Stimulated activated naive CD8-positive, alpha-beta T cell treated with anti-CD3 and anti-CD28 coated beads, Interleukin-15, amount 100 ng/mL, for 72 hours (primary cell): ENCODE measurements around the gene URB1.
"Not testable (repeated sequence)": the region's sequence is repeated elsewhere in the genome, so short reads cannot be mapped to it uniquely, and the experiment has no call there.

Experiments used
- ATAC-seq: fragments of 150-1000 bp; cut with Tn5 transposase; 2 replicates; pipeline ENCODE4 v1.10.0; 2021; ENCODE audit warnings: mild to moderate bottlenecking, moderate library complexity
- DNase-seq, 2 donors: peaks; one replicate each; pipeline ENCODE4 v3.0.0; 2021 to 2022
- H3K27ac Mint-ChIP-seq, 2 donors: one replicate each; pipeline ENCODE4 v1.8.0; 2022; ENCODE audit warnings: mild to moderate bottlenecking in 2 of 2, mixed read lengths in 2 of 2, moderate library complexity in 2 of 2
- H3K27me3 Mint-ChIP-seq: one replicate; pipeline ENCODE4 v1.8.0; 2022; ENCODE audit warnings: mixed read lengths
- H3K4me1 Mint-ChIP-seq: one replicate; pipeline ENCODE4 v1.8.0; 2022; ENCODE audit warnings: mild to moderate bottlenecking, mixed read lengths
- H3K4me3 Mint-ChIP-seq, 2 donors: one replicate each; pipeline ENCODE4 v1.8.0; 2022; ENCODE audit warnings: mild to moderate bottlenecking in 2 of 2, mixed read lengths in 2 of 2, moderate library complexity in 1 of 2
- H3K9me3 Mint-ChIP-seq, 2 donors: one replicate each; pipeline ENCODE4 v1.8.0; 2022; ENCODE audit warnings: mixed read lengths in 2 of 2

The URB1 gene

GRCh38 chr21:32414579-32415358, 22.0 kb upstream of the URB1 start:
- no peak for DNase-seq
- Mint-ChIP-seq H3K27ac (no peak overlapping the region), H3K4me1 (peaks cover 59% of the 10 kb centered on the region), H3K9me3 (no peaks in the 10 kb centered on the region), H3K27me3 (no peaks in the 10 kb centered on the region), H3K4me3 (no peak overlapping the region)
- ATAC-seq: no peak

DNA sequence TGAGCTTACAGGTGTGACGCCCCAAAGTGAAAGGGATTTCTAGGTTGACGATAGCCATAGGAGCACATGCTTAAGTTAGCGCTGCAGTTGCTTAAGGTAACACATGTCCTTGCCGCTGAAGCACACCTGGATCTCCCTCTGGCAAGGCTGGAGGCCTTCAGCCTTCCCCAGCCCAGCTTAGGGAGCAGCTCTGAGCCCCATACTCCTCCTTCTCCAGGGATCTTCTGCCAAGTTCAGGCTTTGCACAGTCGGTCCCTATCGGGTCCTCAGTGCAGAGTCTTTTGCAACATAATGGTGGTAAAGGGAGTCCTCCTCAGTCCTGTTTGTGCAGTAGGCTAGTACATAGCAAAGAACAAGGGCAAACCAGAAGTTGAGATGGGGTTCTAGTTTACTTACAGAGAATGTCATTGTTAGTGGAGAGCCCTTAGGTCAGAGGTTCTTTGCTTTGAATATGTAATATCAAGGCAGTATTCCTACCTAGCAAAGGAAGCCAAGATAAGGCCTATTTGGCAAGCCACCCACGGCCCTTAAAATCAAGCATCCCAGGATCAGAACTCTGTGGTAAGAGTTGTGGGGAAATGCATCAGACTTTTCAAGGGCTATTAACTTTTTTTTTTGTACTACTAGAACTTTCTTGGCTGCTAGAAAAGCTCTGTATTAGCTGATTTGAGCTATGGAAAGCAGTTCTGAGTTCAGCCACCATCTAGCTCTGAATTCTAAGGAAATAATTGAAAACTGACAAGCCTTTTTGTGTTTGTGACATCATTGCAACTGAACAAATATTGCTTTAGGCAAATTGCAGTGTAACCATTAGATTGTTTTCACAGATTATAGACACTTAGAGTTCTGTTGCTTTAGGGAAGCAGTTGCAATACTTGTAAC, 21.1 kb upstream of the URB1 start:
- H3K27ac Mint-ChIP-seq: peak overlapping the region in 1 of 2 donors; percentile 91
- DNase-seq (no peak), ATAC-seq (no peak)
- peak overlapping the region; percentile 91 to 97 for H3K4me3 Mint-ChIP-seq
- peaks cover 59% of the 10 kb centered on the region for H3K4me1 Mint-ChIP-seq
- no peaks in the 10 kb centered on the region for H3K9me3 Mint-ChIP-seq
- H3K27me3 Mint-ChIP-seq: no peaks in the 10 kb centered on the region

DNA sequence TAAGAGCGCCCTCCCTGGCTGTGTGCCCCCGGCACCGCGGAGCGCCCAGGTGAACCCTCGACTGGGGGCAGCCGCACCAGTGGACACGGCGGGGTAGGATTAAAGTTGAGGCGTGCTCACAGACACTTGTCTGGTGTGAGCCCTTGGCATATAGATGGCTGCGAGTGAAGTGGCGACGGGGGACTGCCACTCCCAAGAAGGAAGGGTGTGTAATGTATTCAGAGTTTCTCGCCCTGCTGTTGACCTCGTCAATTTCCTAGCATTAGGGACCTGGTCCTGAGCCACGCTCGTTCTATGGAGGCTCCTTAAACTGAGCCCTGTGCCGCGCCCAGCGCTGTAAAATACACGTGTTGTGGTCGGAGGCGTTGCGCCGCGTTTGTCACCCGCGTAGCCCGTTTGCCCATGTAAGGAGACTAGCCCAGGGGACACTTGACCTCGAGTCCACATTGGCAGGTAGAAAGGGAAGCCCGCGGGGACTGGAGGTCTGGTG, 20.2 kb upstream of the URB1 start:
- ATAC-seq (no peak), DNase-seq (no peak)
- H3K27me3 Mint-ChIP-seq: no peaks in the 10 kb centered on the region
- peak overlapping the region; percentile 90 to 91 for H3K27ac Mint-ChIP-seq
- no peaks in the 10 kb centered on the region for H3K9me3 Mint-ChIP-seq
- H3K4me3 Mint-ChIP-seq: peak overlapping the region; percentile 91 to 97
- peaks cover 62% of the 10 kb centered on the region for H3K4me1 Mint-ChIP-seq

DNA sequence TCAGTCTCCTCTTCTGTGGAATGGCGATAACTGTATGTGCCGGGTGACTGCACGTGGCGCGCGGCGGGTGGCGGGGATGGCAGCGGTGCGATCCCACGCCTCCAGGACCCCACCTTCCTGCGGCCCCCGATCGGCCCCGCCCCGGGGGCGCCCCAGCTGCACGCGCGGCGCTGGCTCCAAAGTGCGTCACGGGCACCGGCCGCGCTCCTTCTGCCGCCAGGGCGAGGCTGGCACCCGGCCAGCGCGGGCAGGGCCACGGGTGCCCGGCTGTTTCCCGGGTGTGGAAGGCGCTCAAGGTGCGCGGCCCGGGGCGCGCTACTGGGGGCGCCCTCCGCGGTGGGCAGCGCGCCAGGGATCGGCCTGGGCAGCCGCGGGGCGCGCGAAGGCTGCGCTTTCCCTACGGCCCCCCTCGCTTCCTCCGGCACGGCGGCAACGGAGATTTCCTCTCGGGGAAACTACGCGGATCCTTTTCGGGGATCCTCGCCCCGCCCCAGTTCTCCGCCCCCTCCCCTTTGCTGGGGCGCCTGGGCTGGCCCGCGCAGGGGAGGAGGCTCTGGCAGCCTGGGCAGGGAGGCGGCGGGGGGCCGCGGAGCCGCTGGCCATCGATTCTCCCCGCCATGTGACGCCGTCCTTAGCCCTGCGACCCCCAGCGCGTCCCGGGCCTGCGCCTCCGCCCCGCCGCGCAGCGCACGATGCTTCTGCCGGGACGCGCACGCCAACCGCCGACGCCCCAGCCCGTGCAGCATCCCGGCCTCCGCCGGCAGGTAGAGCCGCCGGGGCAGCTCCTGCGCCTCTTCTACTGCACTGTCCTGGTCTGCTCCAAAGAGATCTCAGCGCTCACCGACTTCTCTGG, 19.6 kb upstream of the URB1 start, which contains the start of gene EVA1C:
Gene EVA1C, plus strand, starts transcription at position 545 of the 853 bp plus-strand sequence. Its CDS starts 148 bp downstream, at position 693.
- Mint-ChIP-seq H3K4me1 (peaks cover 69% of the 10 kb centered on the region), H3K27me3 (no peaks in the 10 kb centered on the region)

GRCh38 chr21:32411350-32412161, 18.7 kb upstream of the URB1 start:
- Mint-ChIP-seq H3K9me3 (no peaks in the 10 kb centered on the region), H3K27me3 (no peaks in the 10 kb centered on the region), H3K27ac (peak overlapping the region; percentile 96 to 99), H3K4me1 (peaks cover 73% of the 10 kb centered on the region), H3K4me3 (peak overlapping the region; percentile 96 to 97)
- ATAC-seq (peak; percentile 69), DNase-seq (peak; percentile 64 to 76)

More for the DNA sequence above, 19.6 kb upstream of the URB1 start, which contains the start of gene EVA1C:
- peak within 1 kb of the TSS; percentile 96 to 99 for H3K27ac Mint-ChIP-seq
- no peaks in the 10 kb centered on the region for H3K9me3 Mint-ChIP-seq
- ATAC-seq (peak; percentile 74), DNase-seq (peak; percentile 71 to 73)
- peak within 1 kb of the TSS; percentile 96 to 97 for H3K4me3 Mint-ChIP-seq

GRCh38 chr21:32410916-32411315, 18.1 kb upstream of the URB1 start:
- peak overlapping the region; percentile 96 to 99 for H3K27ac Mint-ChIP-seq
- H3K27me3 Mint-ChIP-seq: no peaks in the 10 kb centered on the region
- peak overlapping the region; percentile 96 to 97 for H3K4me3 Mint-ChIP-seq
- no peaks in the 10 kb centered on the region for H3K9me3 Mint-ChIP-seq
- DNase-seq (no peak), ATAC-seq (no peak)
- peaks cover 67% of the 10 kb centered on the region for H3K4me1 Mint-ChIP-seq

DNA sequence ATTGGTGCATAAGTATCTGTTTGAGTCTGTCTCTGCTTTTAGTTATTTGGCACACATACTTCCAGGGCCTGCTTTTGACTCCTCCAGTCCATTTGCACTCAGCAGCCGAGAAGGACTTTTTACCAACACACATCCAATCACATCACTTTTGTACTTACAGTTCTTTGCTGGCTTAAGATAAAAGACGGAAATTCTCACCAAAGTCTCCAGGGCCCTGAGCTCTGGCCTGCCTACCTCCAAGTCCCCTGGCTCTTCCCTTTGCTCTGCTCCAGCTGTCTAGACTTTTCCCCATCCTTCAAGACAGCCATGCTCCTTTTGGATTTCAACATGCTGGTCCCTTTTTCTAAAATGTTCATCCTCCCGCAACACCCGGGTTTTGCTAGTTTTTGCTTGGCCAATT, 17.5 kb upstream of the URB1 start:
- DNase-seq (no peak), ATAC-seq (no peak)
- H3K9me3 Mint-ChIP-seq: no peaks in the 10 kb centered on the region
- H3K27me3 Mint-ChIP-seq: no peaks in the 10 kb centered on the region
- H3K4me3 Mint-ChIP-seq: no peak overlapping the region
- H3K27ac Mint-ChIP-seq: peak overlapping the region in 1 of 2 donors; percentile 99
- H3K4me1 Mint-ChIP-seq: peaks cover 61% of the 10 kb centered on the region

DNA sequence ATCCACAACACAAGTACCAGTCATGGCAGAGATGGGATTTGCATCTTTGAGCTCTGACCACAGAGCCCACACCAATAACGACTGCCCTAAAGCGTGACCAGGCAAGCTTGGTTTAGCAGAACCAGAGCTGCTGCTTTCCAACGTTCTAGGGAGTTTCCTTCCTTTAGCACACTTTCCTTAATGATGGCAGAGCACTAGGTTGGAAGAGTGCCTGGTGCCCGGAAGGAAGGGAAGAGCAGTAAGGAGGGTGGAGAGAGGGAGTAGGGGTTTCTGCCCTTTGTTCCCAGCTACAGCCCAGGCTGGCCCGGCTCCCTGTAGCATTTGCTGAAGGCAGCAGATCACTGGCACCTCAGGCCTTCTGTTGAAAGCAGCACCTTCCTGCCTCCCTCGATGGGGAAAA, 13.6 kb upstream of the URB1 start:
- ATAC-seq: no peak
- peaks cover 41% of the 10 kb centered on the region for H3K4me1 Mint-ChIP-seq
- no peak overlapping the region for H3K27ac Mint-ChIP-seq

DNA sequence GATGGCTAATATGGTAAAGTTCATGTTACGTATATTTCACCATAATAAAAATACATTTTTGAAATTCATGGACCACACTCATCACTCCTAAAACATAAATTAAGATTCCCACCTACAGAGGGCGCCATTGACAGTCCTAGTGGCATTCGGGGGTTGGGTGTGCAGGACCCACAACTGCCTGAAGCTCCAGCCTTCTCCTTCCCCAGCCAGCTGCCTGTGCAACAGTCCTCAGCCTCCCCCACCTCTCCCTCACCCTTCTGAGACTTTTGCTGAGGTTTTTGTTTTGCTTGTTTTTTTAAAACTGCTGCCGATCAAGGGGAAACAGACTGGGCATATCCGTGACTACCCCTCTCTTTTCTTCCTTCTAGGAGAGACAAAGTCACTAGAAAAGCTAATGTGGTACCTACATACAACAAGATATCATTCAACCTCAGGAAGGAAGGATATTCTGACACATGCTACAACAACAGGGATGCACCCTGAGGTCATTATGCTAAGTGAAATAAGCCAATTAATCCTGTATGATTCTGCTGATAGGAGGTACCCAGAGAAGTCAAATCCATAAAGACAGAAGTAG, 10.5 kb upstream of the URB1 start:
- H3K9me3 Mint-ChIP-seq: no peaks in the 10 kb centered on the region
- DNase-seq (peak; percentile 63 to 64), ATAC-seq (peak; percentile 80)
- no peaks in the 10 kb centered on the region for H3K27me3 Mint-ChIP-seq
- no peak overlapping the region for H3K4me3 Mint-ChIP-seq
- peaks cover 24% of the 10 kb centered on the region for H3K4me1 Mint-ChIP-seq
- no peak overlapping the region for H3K27ac Mint-ChIP-seq

More for the DNA sequence above, 13.6 kb upstream of the URB1 start:
- no peak for DNase-seq
- Mint-ChIP-seq H3K27me3 (no peaks in the 10 kb centered on the region), H3K9me3 (no peaks in the 10 kb centered on the region), H3K4me3 (no peak overlapping the region)

DNA sequence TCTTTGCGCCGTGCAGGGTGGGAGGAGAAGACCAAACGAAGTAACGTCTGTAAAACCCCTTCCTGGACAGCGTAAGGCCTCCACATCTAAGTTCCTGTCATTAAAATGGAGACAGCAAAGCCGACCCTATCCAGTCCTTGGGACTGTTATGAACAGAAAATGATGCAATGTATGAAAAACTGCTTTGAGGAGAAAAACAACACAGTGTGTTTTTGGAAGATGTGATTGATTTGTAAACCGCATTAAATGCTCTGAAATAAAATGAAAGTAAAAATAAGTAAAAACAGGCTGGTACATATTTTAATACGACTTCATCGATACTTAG, 827 bp upstream of the URB1 start:
- Mint-ChIP-seq H3K4me1 (peaks cover 41% of the 10 kb centered on the region), H3K9me3 (no peaks in the 10 kb centered on the region)
- peak; percentile 47 for ATAC-seq

GRCh38 chr21:32392299-32392879, 423 bp downstream of the URB1 start:
- no peaks in the 10 kb centered on the region for H3K27me3 Mint-ChIP-seq

More for the DNA sequence above, 827 bp upstream of the URB1 start:
- Mint-ChIP-seq H3K4me3 (peak overlapping the region; percentile 86 to 91), H3K27ac (peak overlapping the region; percentile 90 to 97), H3K27me3 (no peaks in the 10 kb centered on the region)
- DNase-seq: no peak

DNA sequence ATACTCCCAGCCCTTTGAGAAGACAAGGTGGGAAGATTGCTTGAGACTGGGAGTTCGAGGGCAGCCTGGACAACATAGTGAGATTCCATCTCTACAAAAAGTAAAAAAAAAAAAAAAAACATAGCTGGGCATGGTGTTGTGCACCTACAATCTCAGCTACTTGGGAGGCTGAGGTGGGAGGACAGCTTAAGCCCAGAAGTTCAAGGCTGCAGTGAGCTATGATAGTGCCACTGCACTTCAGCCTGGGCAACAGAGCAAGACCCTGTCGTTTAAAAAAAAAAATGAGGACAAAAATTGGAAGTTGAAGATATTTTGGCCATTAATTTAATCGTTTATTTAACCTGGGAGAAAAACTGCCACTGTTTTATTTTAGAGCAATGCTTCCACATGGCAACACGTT, 1.1 kb downstream of the URB1 start:
- DNase-seq: no peak
- Mint-ChIP-seq H3K9me3 (no peaks in the 10 kb centered on the region), H3K4me3 (peak overlapping the region; percentile 86 to 91), H3K4me1 (peaks cover 59% of the 10 kb centered on the region), H3K27ac (peak overlapping the region in 1 of 2 donors; percentile 80), H3K27me3 (no peaks in the 10 kb centered on the region)
- ATAC-seq: no peak

More at GRCh38 chr21:32392299-32392879, 423 bp downstream of the URB1 start:
- peak; percentile 27 for ATAC-seq
- no peaks in the 10 kb centered on the region for H3K9me3 Mint-ChIP-seq
- DNase-seq: no peak
- H3K4me3 Mint-ChIP-seq: peak overlapping the region; percentile 86 to 91
- H3K27ac Mint-ChIP-seq: peak overlapping the region in 1 of 2 donors; percentile 80
- H3K4me1 Mint-ChIP-seq: peaks cover 53% of the 10 kb centered on the region

DNA sequence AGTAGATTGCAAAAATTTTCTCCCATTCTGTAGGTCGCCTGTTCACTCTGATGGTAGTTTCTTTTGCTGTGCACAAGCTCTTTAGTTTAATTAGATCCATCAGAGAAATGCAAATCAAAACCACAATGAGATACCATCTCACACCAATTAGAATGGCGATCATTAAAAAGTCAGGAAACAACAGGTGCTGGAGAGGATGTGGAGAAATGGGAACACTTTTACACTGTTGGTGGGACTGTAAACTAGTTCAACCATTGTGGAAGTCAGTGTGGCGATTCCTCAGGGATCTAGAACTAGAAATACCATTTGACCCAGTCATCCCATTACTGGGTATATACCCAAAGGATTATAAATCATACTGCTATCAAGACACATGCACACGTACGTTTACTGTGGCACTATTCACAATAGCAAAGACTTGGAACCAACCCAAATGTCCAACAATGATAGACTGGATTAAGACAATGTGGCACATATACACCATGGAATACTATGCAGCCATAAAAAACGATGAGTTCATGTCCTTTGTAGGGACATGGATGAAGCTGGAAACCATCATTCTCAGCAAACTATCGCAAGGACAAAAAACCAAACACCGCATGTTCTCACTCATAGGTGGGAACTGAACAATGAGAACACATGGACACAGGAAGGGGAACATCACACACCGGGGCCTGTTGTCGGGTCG, 2.1 kb downstream of the URB1 start:
- not testable (repeated sequence) for ATAC-seq, H3K27ac Mint-ChIP-seq, DNase-seq, H3K27me3 Mint-ChIP-seq, H3K9me3 Mint-ChIP-seq
- Mint-ChIP-seq H3K4me1 (peaks cover 64% of the 10 kb centered on the region), H3K4me3 (peak overlapping the region; percentile 16 to 22)
